ENCODE data around the gene UFL1. TPM values are rescaled to one million over a fixed set of nuclear protein-coding genes. Genes with fewer than 3 reads are reported as not detected.
"Not testable (repeated sequence)": the region's sequence is repeated elsewhere in the genome, so short reads cannot be mapped to it uniquely, and the experiment has no call there.

UFL1 gene
- 25.1 and 26.9 TPM in 2 replicates for total RNA-seq

DNA sequence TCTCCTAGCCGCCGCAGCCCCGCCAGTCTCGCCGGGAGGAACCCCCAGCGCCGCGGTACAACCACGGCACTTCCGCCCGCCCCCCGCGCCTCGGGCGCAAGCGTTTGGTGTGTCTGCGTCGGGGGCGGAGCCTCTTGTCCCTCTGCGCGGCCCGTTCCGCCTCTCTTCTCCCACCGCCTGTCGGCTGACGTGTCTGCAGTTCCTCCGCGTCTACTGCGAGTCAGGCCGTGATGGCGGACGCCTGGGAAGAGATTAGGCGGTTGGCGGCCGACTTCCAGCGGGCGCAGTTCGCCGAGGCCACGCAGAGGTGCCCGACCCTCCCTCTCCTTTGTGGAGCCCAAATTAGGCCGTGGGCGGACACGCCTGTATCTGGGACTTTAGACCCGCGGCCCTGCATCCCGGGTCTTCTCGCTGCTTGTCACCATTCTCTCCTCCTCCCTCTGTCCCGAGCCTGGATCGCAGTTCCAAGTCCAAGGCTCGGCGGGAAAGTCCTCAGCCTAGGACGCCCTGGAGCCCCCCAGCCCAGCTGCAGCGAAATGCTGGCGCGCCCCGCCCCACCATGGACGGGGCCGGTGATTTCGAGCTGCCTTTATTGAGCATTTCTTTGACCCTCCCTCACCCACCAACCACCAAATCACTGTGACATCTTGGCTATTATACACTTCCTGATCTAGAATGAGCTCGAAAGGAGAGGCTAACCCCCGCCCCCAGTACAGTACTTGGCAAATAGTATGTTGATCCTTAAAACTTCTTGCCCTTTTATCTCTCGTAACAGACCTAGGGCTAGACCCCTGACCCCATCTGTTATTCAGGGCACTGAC is at the start of gene UFL1:
Gene UFL1 (plus strand): TSS at position 163 of the 821 bp plus-strand sequence. CDS start 68 bp downstream, at position 231.
- intact Hi-C loops (cut with micrococcal nuclease), result loop anchor here (1.0 to 5.0 kb wide), 6 partner anchors 21 to 945 kb away; partner anchors contain the start of genes GPR63, KLHL32, MANEA and NDUFAF4
- peak; percentile 98 for DNase-seq
- Mint-ChIP-seq H3K36me3 (ENCODE audit: low read depth) (peaks cover 12% of the 10 kb centered on the region), H3K9me3 (no peaks in the 10 kb centered on the region), H3K27me3 (no peaks in the 10 kb centered on the region), H3K27ac (peak within 1 kb of the TSS; percentile 99), H3K4me3 (peak within 1 kb of the TSS; percentile 98), H3K4me1 (peaks cover 16% of the 10 kb centered on the region)

DNA sequence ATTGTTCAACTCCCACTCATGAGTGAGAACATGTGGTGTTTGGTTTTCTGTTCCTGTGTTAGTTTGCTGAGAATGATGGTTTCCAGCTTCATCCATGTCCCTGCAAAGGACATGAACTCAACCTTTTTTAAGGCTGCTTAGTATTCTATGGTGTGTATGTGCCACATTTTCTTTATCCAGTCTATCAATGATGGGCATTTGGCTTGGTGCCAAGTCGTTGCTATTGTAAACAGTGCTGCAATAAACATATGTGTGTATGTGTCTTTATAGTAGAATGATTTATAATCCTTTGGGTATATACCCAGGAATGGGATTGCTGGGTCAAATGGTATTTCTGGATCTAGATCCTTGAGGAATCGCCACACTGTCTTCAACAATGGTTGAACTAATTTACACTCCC is 49.3 kb upstream of the UFL1 start:
- peaks cover 14% of the 10 kb centered on the region for H3K9me3 Mint-ChIP-seq
- H3K4me3 Mint-ChIP-seq; H3K27ac Mint-ChIP-seq; DNase-seq; H3K36me3 Mint-ChIP-seq (ENCODE audit: low read depth); H3K4me1 Mint-ChIP-seq; intact Hi-C loops (cut with micrococcal nuclease): not testable (repeated sequence)
- H3K27me3 Mint-ChIP-seq, result peaks cover 14% of the 10 kb centered on the region

DNA sequence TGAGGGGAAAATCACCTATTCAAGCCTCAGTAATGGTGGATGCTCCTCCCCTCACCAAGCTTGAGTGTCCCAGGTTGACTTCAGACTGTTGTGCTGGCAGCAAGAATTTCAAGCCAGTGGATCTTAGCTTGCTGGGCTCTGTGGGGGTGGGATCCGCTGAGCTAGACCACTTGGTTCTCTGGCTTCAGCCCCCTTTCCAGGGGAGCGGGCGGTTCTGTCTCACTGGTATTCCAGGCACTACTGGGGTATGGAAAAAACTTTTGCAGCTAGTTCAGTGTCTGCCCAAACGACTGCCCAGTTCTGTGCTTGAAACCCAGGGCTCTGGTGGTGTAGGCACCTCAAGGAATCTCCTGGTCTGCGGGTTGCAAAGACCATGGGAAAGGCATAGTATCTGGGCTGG is 42.9 kb upstream of the UFL1 start:
- intact Hi-C loops (cut with micrococcal nuclease), result no loop called here
- Mint-ChIP-seq H3K9me3 (peaks cover 17% of the 10 kb centered on the region), H3K4me1 (no peaks in the 10 kb centered on the region), H3K27ac (no peak overlapping the region), H3K27me3 (peaks cover 7% of the 10 kb centered on the region), H3K4me3 (no peak overlapping the region), H3K36me3 (ENCODE audit: low read depth) (no peaks in the 10 kb centered on the region)
- DNase-seq, result no peak

DNA sequence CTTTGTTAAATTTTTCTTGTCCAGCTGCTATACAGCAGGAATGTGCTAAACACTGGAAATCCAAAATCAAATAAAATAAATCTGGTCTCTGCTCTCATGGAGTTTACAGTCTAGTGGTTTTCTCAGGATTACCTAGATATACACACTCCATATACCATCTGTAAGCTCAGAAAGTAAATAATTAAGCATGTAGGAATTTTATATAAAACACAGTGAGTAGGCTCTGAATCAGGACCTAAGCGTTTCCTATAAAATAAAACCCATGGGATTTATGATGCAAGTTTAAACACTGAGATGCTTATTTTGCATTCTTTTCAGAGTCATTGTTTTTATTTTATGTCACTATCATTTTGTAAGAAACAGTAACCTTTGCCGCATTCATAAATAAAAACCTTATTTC is 29.7 kb upstream of the UFL1 start:
- no peak overlapping the region for H3K4me3 Mint-ChIP-seq
- intact Hi-C loops (cut with micrococcal nuclease), result no loop called here
- peaks cover 29% of the 10 kb centered on the region for H3K9me3 Mint-ChIP-seq
- H3K36me3 Mint-ChIP-seq (ENCODE audit: low read depth), result no peaks in the 10 kb centered on the region
- no peaks in the 10 kb centered on the region for H3K27me3 Mint-ChIP-seq
- H3K27ac Mint-ChIP-seq, result no peak overlapping the region
- no peak for DNase-seq
- no peaks in the 10 kb centered on the region for H3K4me1 Mint-ChIP-seq

DNA sequence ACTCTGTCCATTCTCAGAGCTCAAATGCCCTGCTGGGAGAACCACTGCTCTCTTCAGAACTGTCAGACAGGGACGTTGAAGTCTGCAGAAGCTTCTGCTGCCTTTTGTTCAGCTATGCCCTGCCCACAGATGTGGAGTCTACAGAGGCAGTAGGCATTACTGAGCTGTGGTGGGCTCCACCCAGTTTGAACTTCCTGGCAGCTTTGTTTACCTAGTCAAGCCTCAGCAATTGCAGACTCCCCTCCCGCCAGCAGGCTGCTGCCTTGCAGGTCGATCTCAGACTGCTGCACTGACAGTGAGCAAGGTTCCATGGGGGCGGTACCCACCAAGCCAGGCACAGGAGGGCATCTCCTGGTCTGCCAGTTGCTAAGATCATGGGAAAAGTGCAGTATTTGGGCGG is 21.8 kb upstream of the UFL1 start:
- Mint-ChIP-seq H3K9me3 (peaks cover 20% of the 10 kb centered on the region), H3K27ac (no peak overlapping the region), H3K36me3 (ENCODE audit: low read depth) (peaks cover 2% of the 10 kb centered on the region), H3K4me3 (no peak overlapping the region), H3K4me1 (peaks cover 7% of the 10 kb centered on the region), H3K27me3 (no peaks in the 10 kb centered on the region)
- peak; percentile 75 for DNase-seq
- intact Hi-C loops (cut with micrococcal nuclease), result no loop called here

DNA sequence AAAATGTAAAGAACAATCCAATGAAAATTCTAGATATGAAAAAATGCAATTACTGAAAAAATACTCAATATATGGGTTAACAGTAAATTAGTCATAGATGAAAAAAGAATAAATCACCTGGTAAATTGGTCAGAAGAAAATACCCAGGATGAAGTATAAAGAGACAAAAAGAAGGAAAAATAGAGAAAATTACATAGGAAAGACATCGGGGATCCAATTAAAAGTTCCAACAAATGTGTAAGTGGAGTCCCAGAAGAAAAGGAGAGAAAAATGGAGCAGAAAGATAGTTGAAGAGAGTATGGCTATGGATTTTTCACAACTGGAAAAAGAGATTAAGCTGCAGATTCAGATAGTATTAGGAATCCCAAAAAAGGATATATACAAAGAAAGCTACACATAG is 18.7 kb upstream of the UFL1 start:
- Mint-ChIP-seq H3K27me3 (no peaks in the 10 kb centered on the region), H3K4me3 (no peak overlapping the region), H3K9me3 (peaks cover 10% of the 10 kb centered on the region), H3K36me3 (ENCODE audit: low read depth) (peaks cover 2% of the 10 kb centered on the region), H3K4me1 (peaks cover 5% of the 10 kb centered on the region), H3K27ac (no peak overlapping the region)
- DNase-seq, result no peak
- intact Hi-C loops (cut with micrococcal nuclease), result no loop called here

DNA sequence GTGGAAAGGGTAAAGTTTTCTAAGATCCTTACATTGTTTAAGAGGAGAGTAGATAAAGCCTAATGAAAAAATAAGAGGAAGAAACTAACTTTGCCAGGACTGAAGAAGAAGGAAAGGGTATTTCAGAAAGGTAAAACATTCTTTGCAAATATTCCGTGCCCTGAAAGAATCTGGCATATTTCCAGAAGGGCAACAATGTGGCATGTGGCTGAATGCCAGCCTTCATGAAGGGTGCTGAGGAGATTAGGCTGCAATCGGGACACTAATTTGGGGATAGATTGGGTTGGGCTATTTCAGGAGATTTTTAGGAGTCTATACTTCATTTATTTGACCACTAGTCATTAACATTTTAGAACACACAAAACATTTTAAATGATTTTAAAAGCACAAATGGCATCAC is 16.2 kb upstream of the UFL1 start:
- Mint-ChIP-seq H3K4me1 (peaks cover 2% of the 10 kb centered on the region), H3K4me3 (no peak overlapping the region), H3K27ac (no peak overlapping the region), H3K36me3 (ENCODE audit: low read depth) (peaks cover 4% of the 10 kb centered on the region), H3K27me3 (no peaks in the 10 kb centered on the region), H3K9me3 (peaks cover 14% of the 10 kb centered on the region)
- no peak for DNase-seq
- intact Hi-C loops (cut with micrococcal nuclease), result no loop called here

DNA sequence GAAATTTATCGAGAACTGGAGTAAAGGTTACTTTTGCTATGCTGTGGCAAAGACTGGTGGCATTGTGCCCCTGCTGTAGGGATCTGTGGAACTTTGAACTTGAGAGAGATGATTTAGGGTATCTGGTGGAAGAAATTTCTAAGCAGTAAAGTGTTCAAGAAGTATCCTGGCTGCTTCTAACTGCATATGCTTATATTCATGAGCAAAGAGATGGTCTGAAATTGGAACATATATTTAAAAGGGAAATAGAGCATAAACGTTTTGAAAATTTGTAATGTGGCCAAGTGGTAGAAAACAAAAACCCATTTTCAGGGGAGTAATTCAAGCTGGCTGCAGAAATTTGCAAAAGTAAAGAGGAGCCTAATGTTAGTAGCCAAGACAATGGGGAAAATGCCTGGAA is 12.3 kb upstream of the UFL1 start:
- Mint-ChIP-seq H3K36me3 (ENCODE audit: low read depth) (peaks cover 3% of the 10 kb centered on the region), H3K4me3 (no peak overlapping the region), H3K9me3 (peaks cover 12% of the 10 kb centered on the region), H3K27me3 (no peaks in the 10 kb centered on the region), H3K4me1 (no peaks in the 10 kb centered on the region), H3K27ac (no peak overlapping the region)
- intact Hi-C loops (cut with micrococcal nuclease), result no loop called here
- no peak for DNase-seq

DNA sequence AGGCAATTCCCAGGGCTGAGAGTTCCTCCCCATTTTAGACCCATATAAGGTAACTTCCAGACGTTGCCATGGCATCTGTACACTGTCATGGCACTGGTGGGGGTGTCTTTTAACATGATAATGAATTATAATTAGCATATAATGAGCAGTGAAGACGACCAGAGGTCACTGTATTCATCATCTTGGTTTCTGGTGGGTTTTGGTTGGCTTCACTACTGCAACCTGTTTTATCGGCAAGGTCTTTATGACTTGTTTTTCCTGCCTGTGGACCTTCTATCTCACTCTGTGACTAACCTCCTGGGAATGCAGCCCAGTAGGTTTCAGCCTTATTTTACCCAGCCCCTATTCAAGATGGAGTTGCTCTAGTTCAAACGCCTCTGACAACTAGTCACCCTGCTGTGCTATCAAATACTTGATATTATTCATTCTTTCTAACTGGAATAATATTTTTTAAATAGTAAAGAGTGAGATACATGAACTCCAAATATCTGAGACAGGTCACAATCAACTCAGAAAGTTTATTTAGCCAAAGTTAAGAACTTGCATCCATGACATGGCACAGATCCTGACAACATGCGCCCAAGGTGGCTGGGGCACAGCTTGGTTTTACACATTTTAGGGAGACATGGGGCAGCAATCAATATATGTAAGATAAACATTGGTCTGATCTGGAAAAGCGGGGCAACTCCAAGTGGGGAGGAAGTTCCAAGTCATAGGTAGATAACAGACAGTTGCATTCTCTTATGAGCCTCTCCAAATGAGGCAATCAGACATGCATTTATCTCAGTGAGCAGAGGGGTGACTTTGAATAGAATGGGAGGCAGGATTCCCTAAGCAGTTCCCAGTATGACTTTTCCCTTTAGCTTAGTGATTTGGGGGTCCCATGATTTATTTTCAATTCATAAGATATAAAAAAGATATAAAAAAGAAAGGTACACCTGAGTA is 1.2 kb upstream of the UFL1 start:
- Mint-ChIP-seq H3K4me3 (peak overlapping the region; percentile 98), H3K36me3 (ENCODE audit: low read depth) (peaks cover 6% of the 10 kb centered on the region), H3K27me3 (no peaks in the 10 kb centered on the region), H3K27ac (no peak overlapping the region), H3K4me1 (peaks cover 15% of the 10 kb centered on the region), H3K9me3 (no peaks in the 10 kb centered on the region)
- intact Hi-C loops (cut with micrococcal nuclease), result loop anchor here (1.0 to 5.0 kb wide), 4 partner anchors 54 to 943 kb away; partner anchors contain the start of genes GPR63, KLHL32 and MANEA
- peak; percentile 58 for DNase-seq

DNA sequence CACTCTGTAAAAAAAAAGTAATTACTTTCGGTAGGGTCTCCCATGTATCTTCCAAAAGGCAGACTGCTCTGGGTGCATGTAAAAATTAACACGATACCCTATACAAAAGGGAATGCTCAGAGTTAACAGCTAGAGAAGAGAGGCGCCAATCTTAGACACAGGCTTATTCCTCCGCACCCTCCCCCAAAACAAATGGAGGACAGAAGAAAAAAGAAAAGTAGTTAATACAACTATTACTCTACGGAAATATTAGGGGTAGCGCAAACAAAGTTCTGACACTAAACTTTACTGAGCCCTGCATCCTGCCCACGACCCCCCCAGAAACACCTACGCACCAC is 331 bp upstream of the UFL1 start:
- Mint-ChIP-seq H3K36me3 (ENCODE audit: low read depth) (peaks cover 9% of the 10 kb centered on the region), H3K9me3 (no peaks in the 10 kb centered on the region), H3K27me3 (no peaks in the 10 kb centered on the region), H3K4me3 (peak overlapping the region; percentile 98), H3K27ac (peak overlapping the region; percentile 99), H3K4me1 (peaks cover 15% of the 10 kb centered on the region)
- DNase-seq, result no peak
- intact Hi-C loops (cut with micrococcal nuclease), result loop anchor here (1.0 to 5.0 kb wide), 4 partner anchors 54 to 944 kb away; partner anchors contain the start of genes GPR63, KLHL32 and MANEA

DNA sequence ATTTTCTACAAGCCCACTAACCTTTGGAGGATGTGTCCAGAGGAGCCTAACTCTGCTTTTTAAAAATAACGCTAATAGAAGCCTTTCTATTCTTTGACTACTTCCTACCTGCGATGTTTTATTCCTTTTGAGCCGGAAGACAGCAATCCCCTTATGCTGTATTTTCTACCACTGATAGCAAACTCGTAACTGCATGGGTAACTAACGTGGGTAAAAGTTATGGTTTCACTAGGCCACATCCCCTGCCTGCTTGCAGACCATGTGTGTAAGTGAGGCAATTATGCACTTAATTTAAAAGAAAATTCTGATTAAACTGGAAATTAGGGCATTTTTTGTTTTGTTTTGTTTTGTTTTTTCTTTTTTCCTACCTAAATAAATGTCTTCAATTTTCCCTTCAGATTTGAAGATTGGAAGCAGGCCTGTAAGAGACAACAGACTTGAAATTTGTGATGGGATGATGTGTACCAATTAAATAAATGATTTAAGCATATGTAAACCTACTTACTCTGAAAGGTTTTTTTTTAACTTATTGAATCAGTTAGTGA is 931 bp downstream of the UFL1 start:
- H3K4me3 Mint-ChIP-seq, result peak overlapping the region; percentile 98
- peaks cover 18% of the 10 kb centered on the region for H3K4me1 Mint-ChIP-seq
- peaks cover 17% of the 10 kb centered on the region for H3K36me3 Mint-ChIP-seq (ENCODE audit: low read depth)
- peak overlapping the region; percentile 99 for H3K27ac Mint-ChIP-seq
- H3K9me3 Mint-ChIP-seq, result no peaks in the 10 kb centered on the region
- intact Hi-C loops (cut with micrococcal nuclease), result loop anchor here (1.0 to 5.0 kb wide), 3 partner anchors 20 to 400 kb away; partner anchors contain the start of genes KLHL32 and NDUFAF4
- no peaks in the 10 kb centered on the region for H3K27me3 Mint-ChIP-seq
- no peak for DNase-seq

DNA sequence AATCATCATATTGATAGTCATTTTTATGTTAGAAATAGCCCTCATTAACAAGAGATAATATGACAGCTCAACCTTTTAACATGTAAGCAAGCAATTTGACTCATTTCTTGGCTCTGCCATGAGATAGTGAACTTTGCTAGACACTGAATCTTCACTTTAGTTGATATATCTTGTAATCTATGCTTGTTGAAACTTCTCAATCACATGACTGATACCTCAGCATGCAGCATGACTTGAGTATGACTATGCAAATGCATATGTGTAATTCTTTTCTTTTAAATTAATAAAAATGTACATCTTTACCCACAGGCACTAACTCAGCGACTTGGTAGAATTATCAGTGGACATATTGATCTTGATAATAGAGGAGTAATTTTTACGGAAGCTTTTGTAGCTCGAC is 6.6 kb downstream of the UFL1 start:
- H3K9me3 Mint-ChIP-seq, result no peaks in the 10 kb centered on the region
- H3K27ac Mint-ChIP-seq, result no peak overlapping the region
- intact Hi-C loops (cut with micrococcal nuclease), result no loop called here
- no peak for DNase-seq
- H3K4me3 Mint-ChIP-seq, result no peak overlapping the region
- no peaks in the 10 kb centered on the region for H3K27me3 Mint-ChIP-seq
- H3K4me1 Mint-ChIP-seq, result peaks cover 12% of the 10 kb centered on the region
- peaks cover 51% of the 10 kb centered on the region for H3K36me3 Mint-ChIP-seq (ENCODE audit: low read depth)

DNA sequence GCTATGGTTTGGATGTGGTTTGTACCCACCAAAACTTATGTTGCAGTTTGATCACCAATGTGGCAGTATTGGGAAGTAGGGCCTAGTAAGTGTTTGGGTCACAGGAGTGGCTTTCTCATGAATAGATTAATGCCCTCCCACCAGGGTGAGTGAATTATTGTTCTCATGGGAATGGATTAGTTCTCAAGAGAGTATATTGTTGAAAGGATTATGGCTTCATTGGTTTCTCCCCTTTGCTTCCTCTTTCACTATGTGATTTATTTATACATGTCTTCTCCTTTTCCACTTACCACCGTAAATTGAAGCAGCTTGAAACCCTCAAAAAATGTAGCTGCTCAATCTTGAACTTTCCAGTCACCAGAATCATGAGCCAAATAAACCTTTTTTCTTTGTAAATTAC is 10.8 kb downstream of the UFL1 start:
- Mint-ChIP-seq H3K4me3 (no peak overlapping the region), H3K36me3 (ENCODE audit: low read depth) (peaks cover 45% of the 10 kb centered on the region), H3K9me3 (no peaks in the 10 kb centered on the region), H3K27me3 (no peaks in the 10 kb centered on the region), H3K27ac (no peak overlapping the region), H3K4me1 (peaks cover 6% of the 10 kb centered on the region)
- intact Hi-C loops (cut with micrococcal nuclease), result no loop called here
- no peak for DNase-seq
